OCI-LY7 (cell line): Measurements from ENCODE around the gene RABGGTB. TPM values are rescaled to one million over a fixed set of nuclear protein-coding genes. Genes with fewer than 3 reads are reported as not detected.
"Not testable (repeated sequence)": the region's sequence is repeated elsewhere in the genome, so short reads cannot be mapped to it uniquely, and the experiment has no call there.

Experiments used
- BruUV-seq: library from RNA; stranded (reverse); fragments of 400-500 nt; replicated peaks from 2 replicates; lab custom pipeline; 2021; lab: Mats Ljungman, UMichigan
- CTCF ChIA-PET: fragments of 300-600 bp; sonication (Branson Sonifier 250); formaldehyde crosslinking; loops from one replicate; lab custom pipeline; 2022; ENCODE audit warnings: antibody characterized with exemption; ENCODE audit not compliant: unreplicated experiment; lab: Charles Lee
- POLR2A ChIA-PET: fragments of 300-600 bp; sonication (Branson Sonifier 250); formaldehyde crosslinking; loops from one replicate; lab custom pipeline; 2022; ENCODE audit warnings: antibody characterized with exemption; lab: Charles Lee
- DNase-seq: peaks from one replicate; pipeline ENCODE4 v3.0.0-alpha.2; 2015; ENCODE audit warnings: low spot score
- H2AFZ ChIP-seq: fragments of 200-600 bp; sonication (generic), shearing (Covaris generic); 2 replicates; pipeline ENCODE4 v1.6.1; 2014; ENCODE audit warnings: mild to moderate bottlenecking, antibody characterized with exemption, low read length, moderate library complexity
- H3K27ac ChIP-seq: fragments of 200-600 bp; sonication (generic); 2 replicates; pipeline ENCODE4 v1.5.1; 2014; ENCODE audit warnings: mixed run types, low read depth, mild to moderate bottlenecking, moderate library complexity, low read length, inconsistent platforms; ENCODE audit not compliant: poor library complexity, severe bottlenecking
- H3K36me3 ChIP-seq: fragments of 200-600 bp; sonication (generic); 2 replicates; pipeline ENCODE4 v1.6.1; 2014; ENCODE audit warnings: mild to moderate bottlenecking, antibody characterized with exemption, low read length, moderate library complexity, mixed read lengths; ENCODE audit not compliant: insufficient read depth
- H3K4me1 ChIP-seq: fragments of 200-600 bp; sonication (generic); 2 replicates; pipeline ENCODE4 v1.5.1; 2014; ENCODE audit warnings: mild to moderate bottlenecking, low read length; ENCODE audit not compliant: insufficient read depth, poor library complexity, severe bottlenecking
- H3K4me2 ChIP-seq: fragments of 200-600 bp; sonication (generic); 2 replicates; pipeline ENCODE4 v1.6.1; 2014; ENCODE audit warnings: mild to moderate bottlenecking, low read length
- H3K4me3 ChIP-seq: fragments of 200-600 bp; sonication (generic); 2 replicates; pipeline ENCODE4 v1.5.1; 2014; ENCODE audit warnings: mild to moderate bottlenecking, low read depth, low read length; ENCODE audit not compliant: poor library complexity, severe bottlenecking
- H3K79me2 ChIP-seq: fragments of 200-600 bp; sonication (generic); 2 replicates; pipeline ENCODE4 v1.6.1; 2016; ENCODE audit warnings: low read depth, mild to moderate bottlenecking, low read length, moderate library complexity, mixed read lengths; ENCODE audit not compliant: insufficient read depth
- H3K9me2 ChIP-seq: fragments of 200-600 bp; sonication (generic); 2 replicates; pipeline ENCODE4 v1.6.1; 2016; ENCODE audit warnings: mild to moderate bottlenecking, low read length, mixed read lengths; ENCODE audit not compliant: insufficient read depth
- H3K9me3 ChIP-seq: fragments of 200-600 bp; sonication (generic); 2 replicates; pipeline ENCODE4 v1.6.1; 2014; ENCODE audit warnings: mild to moderate bottlenecking, mixed run types, low read length, mixed read lengths
- H4K20me1 ChIP-seq: fragments of 200-600 bp; sonication (generic); 2 replicates; pipeline ENCODE4 v1.6.1; 2014; ENCODE audit warnings: mild to moderate bottlenecking, antibody characterized with exemption, low read length, moderate library complexity, mixed read lengths; ENCODE audit not compliant: insufficient read depth
- CTCF ChIP-seq: fragments of 200-600 bp; sonication (generic); conservative IDR thresholded peaks from 2 replicates; pipeline ENCODE4 v1.5.1; 2014; ENCODE audit warnings: mild to moderate bottlenecking, antibody characterized with exemption, low read length, moderate library complexity, mixed read lengths
- EZH2phosphoT487 ChIP-seq: fragments of 200-600 bp; sonication (generic); IDR thresholded peaks from 2 replicates; pipeline ENCODE4 v1.6.1; 2018; ENCODE audit warnings: low read depth, borderline replicate concordance, mild to moderate bottlenecking, mixed run types, antibody characterized with exemption, low read length, moderate library complexity, mixed read lengths
- intact Hi-C: fragments of 100-400 bp; cut with micrococcal nuclease; formaldehyde crosslinking; loops from one replicate; pipeline ENCODE4 v1.10.0; 2022; ENCODE audit not compliant: unreplicated experiment
- total RNA-seq, 2 experiments: library from RNA; depleted of rRNA in 1 of 2; stranded (reverse); fragments of >200 nt in 1 of 2; shearing (Covaris generic) in 1 of 2; gene quantifications; 2 replicates each; pipeline ENCODE4 v1.2.3, GENCODE V29; 2014 to 2022

The RABGGTB gene
- total RNA-seq, 2 experiments from 2014 or later, result 132 to 165 TPM

GRCh38 chr1:75797273-75797588, 11.2 kb downstream of the RABGGTB start:
- peaks cover 9% of the 10 kb centered on the region; the same call in 1 of the 2 replicates for H4K20me1 ChIP-seq
- H3K4me3 ChIP-seq, result no peak overlapping the region
- TF ChIP-seq CTCF, result no peak
- no peak for TF ChIP-seq EZH2phosphoT487
- intact Hi-C loops, result no loop called here
- no peak overlapping the region for H3K27ac ChIP-seq
- peaks cover 8% of the 10 kb centered on the region; the same call in 1 of the 2 replicates for H3K79me2 ChIP-seq
- peaks cover 4% of the 10 kb centered on the region for H3K4me1 ChIP-seq
- H3K36me3 ChIP-seq, result peaks cover 65% of the 10 kb centered on the region
- no TSS peak for BruUV-seq
- ChIA-PET CTCF (interaction anchor here (0.6 kb wide), 1 partner anchor 10 kb away, joined by 3 read pairs; no protein-coding TSS in a partner anchor), POLR2A (interaction anchor here (0.6 kb wide), 1 partner anchor 182 kb away, joined by 4 read pairs; no protein-coding TSS in a partner anchor)
- DNase-seq, result no peak
- no peak overlapping the region for H2AFZ ChIP-seq
- H3K9me3 ChIP-seq, result no peaks in the 10 kb centered on the region
- H3K9me2 ChIP-seq, result no peaks in the 10 kb centered on the region
- H3K4me2 ChIP-seq, result no peak overlapping the region

GRCh38 chr1:75797606-75798216, 11.7 kb downstream of the RABGGTB start:
- CTCF ChIA-PET, result interaction anchor here (0.6 kb wide), 1 partner anchor 9 kb away, joined by 3 read pairs; no protein-coding TSS in a partner anchor
- H3K36me3 ChIP-seq, result peaks cover 60% of the 10 kb centered on the region
- no TSS peak for BruUV-seq
- no peak overlapping the region for H3K4me2 ChIP-seq
- H3K79me2 ChIP-seq, result peaks cover 5% of the 10 kb centered on the region; the same call in 1 of the 2 replicates
- H3K4me3 ChIP-seq, result no peak overlapping the region
- no peak for DNase-seq
- no peaks in the 10 kb centered on the region for H3K9me3 ChIP-seq
- H2AFZ ChIP-seq, result no peak overlapping the region
- H3K9me2 ChIP-seq, result no peaks in the 10 kb centered on the region
- no peak overlapping the region for H3K27ac ChIP-seq
- H3K4me1 ChIP-seq, result no peaks in the 10 kb centered on the region
- intact Hi-C loops, result no loop called here
- POLR2A ChIA-PET, result no interaction called here
- TF ChIP-seq CTCF (no peak), EZH2phosphoT487 (no peak)
- H4K20me1 ChIP-seq, result peaks cover 6% of the 10 kb centered on the region; the same call in 1 of the 2 replicates

DNA sequence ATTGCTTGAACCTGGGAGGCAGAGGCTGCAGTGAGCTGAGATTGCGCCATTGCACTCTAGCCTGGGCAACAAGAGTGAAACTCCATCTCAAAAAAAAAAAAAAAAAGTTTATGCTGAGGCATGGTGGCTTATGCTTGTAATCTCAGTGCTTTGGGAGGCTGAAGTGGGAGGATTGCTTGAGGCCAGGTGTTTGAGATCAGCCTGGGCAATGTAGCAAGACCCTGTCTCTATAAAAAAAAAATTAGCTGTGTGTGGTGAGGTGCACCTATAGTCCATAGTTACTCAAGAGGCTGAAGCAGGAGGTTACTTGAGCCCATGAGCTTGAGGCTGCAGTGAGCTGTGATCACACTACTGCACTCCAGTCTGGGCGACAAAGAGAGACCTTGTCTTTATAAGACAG, 15.4 kb downstream of the RABGGTB start:
- H3K4me1 ChIP-seq, H3K4me3 ChIP-seq, H2AFZ ChIP-seq, CTCF ChIA-PET, H4K20me1 ChIP-seq, BruUV-seq, intact Hi-C loops, H3K27ac ChIP-seq, H3K9me2 ChIP-seq, H3K4me2 ChIP-seq, DNase-seq, H3K79me2 ChIP-seq, H3K9me3 ChIP-seq: not testable (repeated sequence)
- H3K36me3 ChIP-seq, result peaks cover 22% of the 10 kb centered on the region
- POLR2A ChIA-PET, result interaction anchor here (0.7 to 1.3 kb wide), 7 partner anchors 11 to 417 kb away, joined by 3 to 5 read pairs (median 4); partner anchors contain the start of gene RABGGTB
